Stimulated activated CD4-positive, alpha-beta T cell treated with anti-CD3 and anti-CD28 coated beads, Interleukin-12 subunit alpha, Interleukin-12 subunit beta, amount 100 ng/mL, for 24 hours (primary cell): ENCODE results near the gene ADAT1.

Experiments used
- DNase-seq, 2 experiments: peaks; one replicate each; pipeline ENCODE4 v3.0.0-alpha.2; 2020; ENCODE audit warnings: low read depth in 2 of 2

ADAT1 gene

DNA sequence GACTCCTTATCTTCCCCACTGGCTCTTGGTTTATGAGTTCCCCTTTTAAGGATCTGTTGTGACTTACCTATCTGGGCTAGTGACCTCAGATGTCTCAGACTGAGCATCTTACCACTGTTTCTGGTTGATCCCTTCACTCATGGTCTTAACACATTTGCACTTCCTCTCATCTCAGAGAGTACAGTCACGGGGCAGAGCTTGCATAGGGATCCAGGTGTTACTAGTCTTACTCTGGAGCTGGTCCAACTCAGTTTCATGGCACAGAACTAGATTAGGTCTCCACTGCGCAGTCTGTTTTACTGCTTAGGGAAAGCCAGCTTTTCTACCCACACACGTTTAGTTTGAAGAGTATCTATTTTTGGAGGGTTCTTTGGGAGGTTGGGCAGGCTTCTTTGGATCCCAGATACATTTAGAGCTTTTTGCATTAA, 46.7 kb downstream of the ADAT1 start:
- DNase-seq: no peak

DNA sequence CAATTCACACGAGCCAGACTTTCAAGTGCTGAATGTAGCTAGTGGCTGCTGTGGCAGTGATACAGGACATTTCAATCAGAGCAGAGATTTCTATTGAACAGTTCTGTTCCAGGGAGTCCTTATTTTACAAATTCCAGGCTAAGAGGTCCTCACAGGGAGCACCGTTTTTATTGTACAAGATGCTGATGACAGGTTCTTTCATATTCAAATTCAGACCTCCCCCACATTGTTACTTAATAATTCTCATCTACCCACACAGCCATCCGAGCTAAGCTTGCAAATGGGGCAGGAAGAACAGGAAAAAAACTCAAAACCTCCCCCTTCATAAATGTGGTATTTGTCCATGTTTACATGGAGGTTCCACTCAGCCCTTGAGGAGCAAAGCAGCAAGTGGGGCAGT, 47.1 kb downstream of the ADAT1 start:
- no peak for DNase-seq

DNA sequence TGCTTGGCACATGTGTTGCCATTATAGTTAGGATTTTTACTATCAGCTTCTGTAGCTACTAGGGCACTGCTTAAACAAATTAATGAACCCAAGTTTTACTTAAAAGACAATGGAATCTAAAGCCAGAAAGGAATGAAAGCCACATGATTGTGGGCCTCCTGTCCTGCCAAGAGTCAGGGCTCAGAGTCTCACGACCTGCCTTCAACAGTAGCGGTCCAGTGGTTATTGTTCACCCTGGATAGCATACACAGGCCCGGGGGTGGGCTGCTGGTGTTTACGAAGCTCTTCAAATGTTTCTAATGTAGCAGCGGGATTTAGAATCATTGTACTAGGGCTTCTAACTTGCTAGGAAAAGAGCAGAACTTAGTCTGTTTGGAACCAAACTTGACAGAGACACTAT, 49.1 kb downstream of the ADAT1 start:
- DNase-seq: no peak

DNA sequence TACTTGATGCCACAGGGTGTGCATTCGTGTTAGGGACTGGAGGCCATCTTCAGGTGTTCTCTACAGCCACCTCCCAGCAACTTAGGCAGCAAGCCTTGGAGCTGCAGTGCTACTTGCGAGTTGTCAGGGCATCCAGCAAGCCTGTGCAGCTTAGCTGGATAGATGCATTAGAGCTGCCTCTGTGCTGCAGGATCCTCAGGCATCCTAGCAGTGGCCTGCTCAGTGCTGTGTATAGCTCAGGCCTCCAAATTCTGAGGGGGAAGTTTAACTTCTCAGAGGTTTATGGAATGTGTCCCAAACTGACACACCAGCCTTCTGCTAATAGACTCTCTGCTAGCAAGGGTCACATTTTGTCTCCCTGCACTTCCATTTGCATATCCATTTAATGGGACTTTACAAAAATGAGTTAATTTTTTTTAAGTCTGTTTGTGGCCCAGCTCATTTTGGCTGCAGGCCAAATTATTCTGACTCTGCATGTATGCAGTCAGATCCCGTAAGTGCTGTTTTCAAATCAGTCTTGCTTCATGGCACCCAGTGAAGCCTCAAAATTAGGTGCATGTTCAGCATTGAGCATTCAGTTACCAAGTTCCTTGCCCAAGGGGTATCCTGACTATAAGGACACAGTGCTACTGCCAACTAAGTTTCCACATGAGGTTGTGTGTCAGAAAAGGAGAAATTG, 50.1 kb downstream of the ADAT1 start:
- no peak for DNase-seq

DNA sequence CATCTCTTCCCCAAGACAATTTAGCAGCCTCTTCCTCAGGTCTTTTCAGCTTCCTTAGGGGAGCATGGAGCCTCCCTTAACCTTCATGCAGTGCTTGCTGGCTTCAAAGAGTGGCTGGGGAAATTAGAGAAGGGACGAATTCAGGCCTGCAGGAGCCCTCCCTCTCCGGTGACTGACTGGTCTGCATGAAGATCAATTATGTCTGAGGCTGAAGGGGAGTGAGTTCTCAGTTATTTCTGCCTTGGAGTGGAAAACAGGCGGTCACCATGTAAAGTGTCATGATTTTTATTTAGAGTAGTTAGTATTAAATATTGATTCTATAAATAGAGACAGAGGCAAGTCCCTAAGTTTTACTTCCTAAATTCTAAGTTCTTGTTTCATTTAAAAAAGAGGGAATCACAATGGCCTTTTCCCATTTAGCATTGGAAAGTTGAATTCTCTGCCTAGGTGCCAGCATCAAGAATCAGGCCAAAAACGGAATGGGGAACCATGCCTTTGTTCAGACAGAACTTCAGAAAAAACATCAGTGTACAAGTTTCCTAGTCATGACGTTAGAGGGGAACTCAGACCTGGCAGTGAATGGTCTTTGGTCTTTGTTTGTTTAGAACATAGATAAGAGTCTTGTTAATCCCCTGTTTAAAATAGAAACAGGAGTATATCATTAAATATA, 52.5 kb downstream of the ADAT1 start:
- no peak for DNase-seq

DNA sequence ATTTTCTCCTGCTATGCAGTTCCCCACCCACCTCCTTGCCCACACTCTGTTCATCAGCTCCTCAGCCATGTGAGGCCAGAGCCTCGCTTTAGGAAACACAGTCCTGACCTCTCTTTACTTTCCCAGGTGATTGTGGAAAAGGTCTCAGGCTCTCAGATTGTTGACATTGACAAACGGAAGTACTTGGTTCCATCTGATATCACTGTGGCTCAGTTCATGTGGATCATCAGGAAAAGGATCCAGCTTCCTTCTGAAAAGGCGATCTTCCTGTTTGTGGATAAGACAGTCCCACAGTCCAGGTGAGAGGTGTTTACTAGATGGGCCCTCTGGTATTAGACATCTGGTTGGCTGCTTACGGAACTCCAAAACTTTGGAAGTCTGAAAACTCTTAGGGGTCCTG, 55.2 kb downstream of the ADAT1 start:
- DNase-seq: no peak

DNA sequence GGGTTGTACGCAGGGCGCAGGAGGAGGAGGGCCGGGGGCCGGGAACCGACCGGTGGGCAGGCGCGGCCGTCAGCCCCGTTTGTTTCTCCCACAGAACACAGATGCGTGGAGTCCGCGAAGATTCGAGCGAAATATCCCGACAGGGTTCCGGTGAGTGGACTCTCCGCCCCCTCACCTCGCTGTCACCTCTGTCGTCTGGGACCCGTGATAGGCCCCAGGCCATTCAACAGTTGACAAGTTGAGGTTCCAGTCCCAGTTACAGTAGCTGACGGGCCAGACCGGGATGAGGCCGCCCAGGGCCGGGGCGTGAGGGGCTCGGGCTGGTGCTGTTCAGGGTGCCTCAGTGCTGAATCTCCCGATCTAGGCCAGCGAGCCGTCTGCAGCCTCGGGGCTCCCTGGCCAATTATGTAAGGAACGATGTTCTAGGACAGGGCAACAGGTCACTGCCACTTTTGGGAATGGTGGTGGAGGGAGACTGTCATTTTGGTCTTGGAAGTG, 56.3 kb downstream of the ADAT1 start:
- DNase-seq: no peak

DNA sequence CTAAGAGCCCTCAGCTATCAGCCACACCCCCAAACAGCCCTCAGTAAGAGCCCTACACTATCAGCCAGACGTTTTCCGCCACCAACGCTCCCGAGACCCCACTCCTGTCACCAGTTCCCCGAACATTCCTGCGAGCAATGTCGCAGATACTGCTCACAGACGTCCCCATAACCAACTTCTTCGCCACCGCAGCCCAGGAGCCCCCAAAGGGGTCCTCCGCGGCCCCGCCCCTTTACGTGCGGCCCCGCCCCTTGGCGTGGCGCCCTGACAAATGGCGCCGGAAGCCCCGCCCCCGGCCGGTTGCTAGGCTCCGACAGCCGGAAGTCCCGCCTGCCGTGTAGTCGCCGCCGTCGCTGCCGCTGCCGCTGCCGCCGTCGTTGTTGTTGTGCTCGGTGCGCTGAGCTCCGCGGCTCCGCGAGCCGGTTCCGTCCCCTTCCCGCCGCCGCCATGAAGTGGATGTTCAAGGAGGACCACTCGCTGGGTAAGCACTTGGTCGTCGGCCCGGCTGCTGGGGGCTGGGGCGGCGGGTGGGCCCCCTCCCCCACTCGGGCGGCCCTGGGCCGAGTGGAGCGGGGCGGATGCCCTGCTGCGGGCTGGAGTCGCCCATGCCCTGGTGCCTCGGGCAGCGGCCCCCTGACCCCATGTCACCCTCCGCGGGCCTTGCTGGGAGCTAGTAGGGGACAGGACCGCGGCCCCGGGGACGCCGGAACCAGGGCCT, 56.9 kb downstream of the ADAT1 start, which contains the start of gene GABARAPL2:
GABARAPL2 (plus strand) TSS at position 340 of the 718 bp plus-strand sequence; CDS start at position 448, 108 bp downstream.
- peak; percentile 78 to 83 for DNase-seq

DNA sequence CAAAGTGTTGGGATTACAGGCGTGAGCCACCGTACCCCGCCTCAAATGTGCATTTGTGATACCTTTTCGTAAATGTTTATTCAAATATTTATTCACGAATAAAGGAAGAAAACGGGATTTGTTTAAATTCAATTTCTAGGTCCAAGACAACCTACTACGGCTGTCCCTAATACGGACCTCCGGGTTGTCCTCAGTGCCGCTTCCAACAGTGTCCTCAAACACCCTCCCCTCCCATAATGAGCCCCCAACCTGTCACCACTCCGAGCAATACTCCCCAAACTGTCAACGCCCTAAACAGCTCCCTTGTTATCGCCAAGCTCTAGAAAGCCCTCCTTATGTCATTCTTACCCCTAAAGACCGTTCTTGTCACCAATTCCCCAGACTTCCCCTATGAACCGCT, 57.4 kb downstream of the ADAT1 start:
- DNase-seq: no peak

DNA sequence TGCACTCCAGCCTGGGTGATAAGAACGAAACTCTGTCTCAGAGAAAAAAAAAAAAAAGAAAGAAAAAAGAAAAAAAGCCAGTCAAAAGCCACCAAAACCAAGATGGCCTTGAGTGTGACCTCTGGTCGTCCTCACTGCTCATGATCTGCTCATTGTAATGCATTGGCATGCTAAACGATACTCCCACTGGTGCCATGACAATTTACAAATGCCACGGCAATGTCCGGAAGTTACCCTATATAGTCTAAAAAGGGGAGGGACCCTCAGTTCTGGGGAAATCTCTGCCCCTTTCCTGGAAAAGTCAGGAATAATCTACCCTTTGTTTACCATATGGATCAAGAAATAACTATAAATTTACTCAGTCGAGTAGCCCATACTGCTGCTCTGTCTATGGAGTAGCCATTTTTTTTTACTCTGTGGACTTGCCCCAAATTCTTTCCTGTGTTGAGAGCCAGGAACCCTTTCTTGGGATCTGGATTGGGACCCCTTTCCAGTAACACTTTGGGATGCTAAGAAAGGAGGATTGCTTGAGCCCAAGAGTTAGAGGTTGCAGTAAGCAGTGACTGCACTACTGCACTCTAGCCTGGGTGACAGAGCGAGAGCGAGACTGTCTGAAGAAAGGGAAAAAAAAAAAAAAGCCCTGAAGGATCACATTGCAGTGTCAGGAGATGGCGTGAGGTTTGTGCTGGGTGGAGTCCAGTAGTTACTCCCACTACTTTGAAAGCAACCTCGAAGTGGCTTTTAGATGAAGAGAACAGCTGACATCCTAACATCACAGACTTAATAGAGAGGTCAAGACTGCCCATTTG, 63.3 kb downstream of the ADAT1 start:
- DNase-seq: no peak

DNA sequence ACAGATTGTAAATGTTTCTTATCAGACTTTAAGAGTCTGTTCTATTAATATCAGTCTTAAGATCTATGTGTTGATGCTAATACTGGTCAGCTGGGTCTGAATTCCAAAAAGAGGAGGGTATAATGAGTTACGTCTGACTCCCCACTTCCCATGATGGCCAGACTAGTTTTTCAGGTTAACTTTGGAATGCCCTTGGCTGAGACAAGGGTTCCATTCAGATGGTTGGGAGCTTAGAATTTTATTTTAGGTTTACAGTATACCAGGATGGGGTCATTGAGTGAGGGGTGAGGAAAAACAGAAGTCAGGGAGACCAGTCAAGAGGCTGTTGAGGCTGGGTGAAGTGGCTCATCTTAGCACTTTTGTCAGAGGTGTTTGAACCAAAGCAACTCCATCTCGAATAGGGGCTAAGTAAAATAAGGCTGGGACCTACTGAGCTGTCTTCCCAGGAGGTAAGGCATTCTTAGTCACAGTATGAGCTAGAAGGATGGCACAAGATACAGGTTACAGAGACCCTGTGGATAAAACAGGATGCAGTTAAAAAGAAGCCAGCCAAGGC, 64.2 kb downstream of the ADAT1 start:
- DNase-seq: no peak

DNA sequence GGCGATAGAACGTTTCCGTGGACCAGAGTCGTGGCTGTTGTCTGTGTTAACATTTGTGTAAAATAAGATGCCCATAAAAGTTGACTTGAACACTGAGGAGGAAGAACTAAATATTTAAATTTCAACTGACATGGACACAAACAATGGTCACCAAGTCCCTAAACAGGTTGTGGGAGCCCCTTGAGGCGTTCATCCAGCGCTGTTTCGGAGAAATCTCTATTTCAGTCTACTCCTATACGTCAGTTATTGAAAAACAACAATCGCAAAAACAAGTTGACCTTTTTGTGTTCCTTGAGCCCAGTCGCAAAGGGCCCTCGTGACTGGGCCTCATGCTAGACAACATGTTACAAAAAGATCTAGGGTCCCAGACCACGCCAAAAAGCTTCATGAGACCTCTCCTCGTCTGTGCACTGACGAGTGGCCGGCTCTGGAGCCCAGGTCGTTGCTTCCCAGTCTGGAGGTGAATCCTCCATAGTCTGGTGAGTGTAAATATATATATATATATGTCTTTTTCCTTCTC, 66.6 kb downstream of the ADAT1 start:
- DNase-seq: no peak

DNA sequence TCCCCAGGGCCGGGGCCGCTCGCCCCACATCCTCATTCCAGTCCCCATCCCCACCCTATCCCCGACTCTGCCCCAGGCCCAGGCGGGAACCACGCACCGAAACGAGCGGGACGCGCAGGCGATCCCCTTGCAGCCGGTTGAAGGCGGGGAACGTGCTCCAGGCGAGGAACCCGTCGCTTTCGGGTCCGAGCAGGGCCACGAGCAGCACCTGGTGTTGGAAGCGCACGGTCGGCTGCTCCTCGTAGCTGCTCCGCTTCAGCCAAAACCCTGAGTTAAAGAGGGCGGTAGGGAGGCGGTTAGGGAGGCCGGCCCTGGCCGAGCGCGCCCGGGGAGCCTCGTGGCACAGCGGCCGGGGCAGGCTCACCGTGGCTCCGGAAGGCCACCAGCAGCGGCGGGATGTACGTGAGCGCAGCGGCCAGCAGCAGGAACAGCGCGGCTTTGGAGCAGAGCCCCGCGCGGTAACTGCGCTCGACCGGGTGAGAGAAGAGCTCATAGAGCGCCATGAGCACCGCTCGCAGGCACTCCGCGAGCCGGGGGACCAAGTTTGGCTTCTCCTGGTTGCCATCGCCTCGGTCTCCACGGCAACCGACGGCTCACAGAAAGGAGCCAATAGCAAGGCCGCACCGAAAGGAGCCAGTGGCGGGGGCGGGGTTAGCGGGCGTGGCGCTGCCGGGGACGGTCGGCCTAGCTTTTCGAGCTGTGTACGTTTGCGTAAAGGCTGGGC, 67.2 kb downstream of the ADAT1 start, which contains the start of gene TMEM231:
TMEM231 (minus strand) TSS at position 546 of the 724 bp plus-strand sequence; CDS start at position 503, 43 bp downstream.
- DNase-seq: peak; percentile 91 to 98

DNA sequence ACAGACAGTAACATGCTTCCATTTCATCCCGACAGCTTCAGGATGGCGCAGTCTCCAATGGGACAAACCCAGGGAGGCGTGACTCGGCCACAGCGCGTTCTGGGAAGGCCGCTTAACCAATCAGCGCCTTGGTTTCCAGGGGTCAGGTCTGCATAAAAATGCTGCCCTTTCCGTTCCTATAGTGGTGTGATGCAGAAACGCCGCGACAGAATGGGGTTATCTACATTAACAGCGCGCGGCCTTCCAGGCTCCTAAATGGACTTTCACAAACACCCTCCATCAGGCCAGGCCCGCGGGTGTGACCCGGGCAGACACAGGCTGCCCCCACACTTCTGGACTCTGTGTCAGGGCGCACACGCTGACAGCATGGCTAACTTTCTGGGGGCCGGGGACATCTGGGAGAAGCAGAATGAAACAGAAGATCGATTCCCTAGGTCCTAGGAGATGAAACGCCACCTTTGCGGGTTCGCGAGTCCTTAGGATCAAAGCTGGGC, 67.8 kb downstream of the ADAT1 start:
- no peak for DNase-seq

DNA sequence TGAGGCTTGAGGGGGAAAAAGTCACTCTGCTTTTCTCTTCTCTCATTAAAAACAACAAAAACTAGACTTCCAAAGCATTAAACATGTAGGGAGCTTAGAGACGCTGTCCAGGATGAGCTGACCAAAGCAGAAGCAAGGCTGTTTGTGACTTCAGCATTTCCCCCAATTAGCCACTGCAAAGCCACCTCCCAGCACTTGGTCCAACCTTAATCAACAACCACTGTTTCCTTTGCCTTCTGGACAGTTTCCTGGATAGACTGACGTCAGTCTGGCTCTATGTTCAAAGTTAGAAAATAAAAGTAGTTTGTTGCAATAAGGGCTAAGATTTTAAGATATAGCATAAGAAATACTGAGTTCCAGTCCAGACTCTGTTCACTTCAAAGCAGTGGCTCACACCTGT, 70.1 kb downstream of the ADAT1 start:
- no peak for DNase-seq

DNA sequence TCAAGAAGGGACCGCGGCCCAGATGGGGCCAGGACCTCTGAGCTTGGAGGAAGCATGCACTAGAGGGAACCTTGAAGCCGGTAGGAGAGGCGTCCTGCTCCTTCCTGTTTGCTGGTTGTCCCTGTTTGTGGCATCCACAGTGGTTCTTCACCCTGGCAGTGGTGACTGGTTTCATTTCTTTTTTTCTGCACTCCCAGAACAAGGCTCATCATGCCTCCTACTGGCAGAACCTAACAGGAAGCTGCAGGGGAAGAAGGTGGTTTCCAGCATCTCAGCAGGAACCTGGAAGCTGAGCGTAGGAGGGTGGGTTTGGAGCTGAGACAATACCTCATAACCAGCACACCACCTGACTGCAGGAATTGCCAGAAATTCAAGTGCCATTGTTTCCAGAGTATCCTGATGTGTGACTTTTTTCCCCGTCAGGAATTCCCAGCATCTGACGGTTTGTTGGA, 72.8 kb downstream of the ADAT1 start:
- peak in 1 of 2 experiments; percentile 7 for DNase-seq
